Measurements from ENCODE around the gene FBXW8. TPM values are rescaled to one million over a fixed set of nuclear protein-coding genes. Genes with fewer than 3 reads are reported as not detected.

Gene FBXW8
- total RNA-seq, 1 experiment from 2014 or later: 9.1 TPM

GRCh38 chr12:117020536-117021220, 109.9 kb downstream of the FBXW8 start:
- DNase-seq (ENCODE audit: low read depth): no peak

DNA sequence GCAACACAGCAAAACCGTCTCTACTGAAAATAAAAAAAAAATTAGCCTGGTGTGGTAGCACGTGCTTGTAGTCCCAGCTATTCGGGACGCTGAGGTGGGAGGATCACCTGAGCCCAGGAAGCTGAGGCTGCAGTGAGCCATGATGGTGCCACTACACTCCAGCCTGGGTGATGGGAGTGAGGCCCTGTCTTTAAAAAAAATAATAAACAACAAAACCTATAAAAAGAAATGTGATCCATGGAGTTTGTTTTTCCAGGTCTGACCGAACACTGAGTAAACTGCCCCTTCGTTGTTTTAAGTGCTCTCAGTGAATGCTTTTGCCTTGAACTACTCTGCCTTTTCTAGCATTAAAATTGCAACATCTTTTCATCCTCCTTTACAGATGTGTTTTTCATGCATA, 111.7 kb downstream of the FBXW8 start:
- DNase-seq (ENCODE audit: low read depth): no peak

DNA sequence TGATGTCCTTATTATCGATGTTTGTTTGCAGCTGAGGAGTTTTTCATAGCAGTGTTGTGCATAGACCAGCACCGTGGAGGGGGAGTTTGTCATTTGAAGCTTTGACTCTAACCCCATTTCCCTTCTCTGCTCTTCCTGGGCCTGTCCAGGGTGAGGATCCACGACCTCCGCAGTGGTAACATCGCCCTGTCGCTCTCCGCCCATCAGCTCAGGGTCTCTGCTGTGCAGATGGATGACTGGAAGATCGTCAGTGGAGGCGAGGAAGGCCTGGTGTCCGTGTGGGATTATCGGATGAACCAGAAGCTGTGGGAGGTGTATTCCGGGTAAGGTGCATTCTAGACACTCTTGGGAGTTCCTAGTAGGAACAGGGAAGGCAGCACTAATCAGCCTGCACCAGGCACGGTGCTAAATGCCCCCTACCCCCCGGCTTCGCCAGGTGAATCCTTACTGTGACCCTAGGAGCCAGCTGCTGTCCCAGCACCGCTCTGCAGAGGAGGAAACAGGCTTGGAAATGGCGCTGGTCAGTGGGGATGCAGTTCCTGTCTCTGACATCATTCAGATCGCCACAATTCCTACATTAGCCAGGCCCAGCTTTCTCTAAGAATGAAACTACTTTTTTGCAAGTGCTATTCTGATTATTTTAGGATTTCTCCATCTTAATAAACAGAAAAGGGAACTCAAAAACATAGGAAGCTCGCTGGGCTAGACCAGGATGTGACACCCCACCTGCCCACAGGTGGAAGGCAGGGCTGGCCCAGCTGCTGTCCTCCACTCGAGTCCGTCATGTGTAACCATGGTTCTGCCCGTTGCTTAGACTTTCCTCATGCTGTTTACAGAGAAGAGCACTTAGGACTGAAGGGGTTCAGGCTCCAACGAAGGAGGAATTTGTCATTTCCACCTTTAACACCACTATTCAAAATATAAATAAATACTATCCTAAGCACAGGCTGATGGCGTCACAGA, 113.5 kb downstream of the FBXW8 start:
- no peak for DNase-seq (ENCODE audit: low read depth)

- DNase-seq (ENCODE audit: low read depth): no peak
These were observed 114.3 kb downstream of the FBXW8 start for GRCh38 chr12:117024961-117025480.

GRCh38 chr12:117025481-117026151, 114.9 kb downstream of the FBXW8 start:
- peak; percentile 78 for DNase-seq (ENCODE audit: low read depth)

GRCh38 chr12:117026343-117026742, 115.6 kb downstream of the FBXW8 start:
- no peak for DNase-seq (ENCODE audit: low read depth)

DNA sequence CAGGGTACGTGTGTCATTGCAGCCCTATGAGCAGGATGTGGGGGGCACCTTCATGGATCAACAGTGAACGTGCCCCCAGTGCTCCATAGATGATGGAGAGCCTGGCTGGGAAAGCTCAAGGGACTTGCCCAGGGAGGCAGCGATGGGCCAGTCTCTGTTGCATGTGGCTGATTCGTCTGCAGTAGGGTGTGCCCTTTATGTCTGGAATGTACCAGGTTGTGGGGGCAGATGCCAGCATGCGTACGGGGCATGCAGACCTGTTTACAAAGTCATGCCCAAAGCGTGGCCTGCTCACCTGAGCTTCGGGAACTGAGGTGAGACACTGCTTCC, 116.1 kb downstream of the FBXW8 start:
- DNase-seq (ENCODE audit: low read depth): no peak

GRCh38 chr12:117027251-117028086, 116.7 kb downstream of the FBXW8 start:
- DNase-seq (ENCODE audit: low read depth): no peak

GRCh38 chr12:117028254-117028653, 117.5 kb downstream of the FBXW8 start:
- no peak for DNase-seq (ENCODE audit: low read depth)

GRCh38 chr12:117030187-117030900, 119.6 kb downstream of the FBXW8 start:
- DNase-seq (ENCODE audit: low read depth): no peak

DNA sequence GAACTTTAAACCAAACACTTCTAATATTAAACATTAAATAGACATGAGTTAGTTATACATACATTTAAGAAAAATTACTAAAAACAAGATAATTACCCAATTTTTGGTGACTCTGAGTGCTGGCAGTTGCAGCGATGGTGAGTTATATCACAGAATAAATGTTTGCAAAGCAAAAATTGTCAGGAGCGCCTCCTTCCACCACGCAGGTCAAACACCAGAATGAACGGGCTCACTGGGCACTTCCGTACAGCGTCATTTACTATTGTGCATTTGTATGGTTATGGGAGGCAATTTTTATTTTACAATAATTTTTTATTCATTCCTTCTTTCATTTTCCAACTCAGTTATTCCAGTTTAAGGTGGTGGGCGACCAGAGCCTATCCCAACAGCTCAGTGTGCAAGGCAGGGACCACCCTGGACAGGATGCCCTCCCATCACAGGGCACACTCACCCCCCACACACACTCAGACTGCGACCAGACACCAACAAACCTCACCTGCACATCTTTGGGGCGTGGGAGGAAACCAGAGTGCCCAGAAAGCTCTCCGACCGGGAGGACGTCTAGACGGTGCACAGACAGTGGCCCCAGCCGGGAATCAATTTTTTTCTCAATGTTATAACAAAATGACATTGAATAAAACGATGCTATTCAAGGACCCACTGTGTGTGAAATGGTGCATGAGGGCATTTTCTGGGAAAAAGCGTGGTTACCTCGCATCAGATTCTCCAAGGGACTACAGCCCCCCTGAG, 121.3 kb downstream of the FBXW8 start:
- no peak for DNase-seq (ENCODE audit: low read depth)

DNA sequence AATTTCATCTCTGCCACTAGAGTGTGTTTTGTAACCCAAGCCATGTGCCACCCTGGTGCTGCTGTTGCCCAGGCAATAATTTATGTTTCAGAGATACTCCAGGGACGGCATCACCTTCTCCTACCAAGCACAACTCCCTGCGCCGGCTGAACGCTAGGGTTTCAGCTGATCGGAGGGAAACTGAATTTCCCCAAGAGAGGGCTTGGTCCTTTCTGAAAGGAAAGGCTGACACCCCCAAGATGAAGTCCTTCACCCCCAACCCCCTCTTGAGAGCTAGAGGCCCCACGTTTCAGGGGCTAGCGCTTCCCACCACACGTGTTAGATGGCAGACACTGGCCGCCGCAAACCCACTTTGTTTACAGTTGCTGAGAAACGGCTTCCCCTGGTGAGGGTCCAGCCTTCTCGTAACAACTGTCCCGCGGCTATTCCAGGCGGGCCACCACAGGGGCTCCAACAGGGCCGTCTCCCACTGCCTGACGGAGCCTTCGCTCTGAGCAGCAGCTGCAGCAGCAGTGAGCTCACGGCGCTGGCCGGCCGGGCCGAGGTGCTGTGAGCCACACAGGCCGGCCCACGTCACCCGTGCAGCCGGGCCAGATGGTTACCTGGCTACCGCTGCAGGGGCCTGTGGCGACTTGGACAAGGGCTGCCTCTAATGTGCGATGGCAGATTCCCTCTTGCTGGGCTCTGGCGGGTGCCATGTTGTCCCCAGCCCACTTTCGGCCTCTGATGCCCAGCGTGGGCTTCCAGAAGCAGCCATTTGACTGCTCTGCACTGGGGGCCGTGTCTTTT, 122.0 kb downstream of the FBXW8 start:
- no peak for DNase-seq (ENCODE audit: low read depth)

- DNase-seq (ENCODE audit: low read depth): no peak
These were observed 122.9 kb downstream of the FBXW8 start for GRCh38 chr12:117033382-117034221.

GRCh38 chr12:117034249-117034648, 123.5 kb downstream of the FBXW8 start:
- DNase-seq (ENCODE audit: low read depth): no peak

DNA sequence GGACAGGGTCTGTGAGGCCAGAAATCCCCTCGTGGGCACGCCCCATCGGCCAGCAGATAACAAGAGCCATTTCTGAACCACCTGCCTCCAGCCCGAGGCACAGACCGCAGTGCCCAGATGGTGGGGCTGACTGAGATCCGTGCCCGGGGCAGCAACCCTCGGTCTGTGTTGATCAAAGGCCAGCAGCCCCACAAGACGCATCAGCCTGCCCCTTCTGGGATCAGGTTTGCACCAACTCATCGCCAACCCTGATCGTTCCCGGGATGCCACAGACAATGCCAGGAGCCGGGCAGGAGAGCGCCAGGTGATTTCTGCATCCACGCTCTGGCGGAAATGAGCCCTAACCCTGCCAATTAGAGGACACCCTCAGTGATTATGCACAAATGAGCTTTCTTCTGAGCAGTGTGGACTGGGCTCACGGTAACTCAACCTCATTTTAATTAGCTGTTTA, 124.0 kb downstream of the FBXW8 start:
- no peak for DNase-seq (ENCODE audit: low read depth)

DNA sequence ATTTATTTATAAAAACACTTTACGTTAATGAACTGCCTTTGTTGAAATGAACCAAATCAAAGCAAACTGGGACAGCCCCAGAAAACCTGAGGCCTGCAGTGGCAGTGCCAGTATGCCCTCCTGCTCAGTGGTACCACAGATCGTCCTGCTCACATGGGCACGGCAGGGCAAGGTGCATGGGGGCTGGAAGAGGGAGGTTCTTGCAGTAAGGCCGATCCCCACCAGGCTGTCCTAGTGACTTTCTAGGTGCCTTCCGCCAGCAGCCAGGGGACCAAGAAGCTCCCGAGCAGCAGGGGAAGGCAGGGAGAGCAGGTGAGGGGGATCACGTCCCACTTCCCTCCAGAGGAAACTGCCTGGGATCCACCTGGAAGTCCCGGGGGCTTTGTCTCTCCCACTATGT, 124.5 kb downstream of the FBXW8 start:
- no peak for DNase-seq (ENCODE audit: low read depth)

DNA sequence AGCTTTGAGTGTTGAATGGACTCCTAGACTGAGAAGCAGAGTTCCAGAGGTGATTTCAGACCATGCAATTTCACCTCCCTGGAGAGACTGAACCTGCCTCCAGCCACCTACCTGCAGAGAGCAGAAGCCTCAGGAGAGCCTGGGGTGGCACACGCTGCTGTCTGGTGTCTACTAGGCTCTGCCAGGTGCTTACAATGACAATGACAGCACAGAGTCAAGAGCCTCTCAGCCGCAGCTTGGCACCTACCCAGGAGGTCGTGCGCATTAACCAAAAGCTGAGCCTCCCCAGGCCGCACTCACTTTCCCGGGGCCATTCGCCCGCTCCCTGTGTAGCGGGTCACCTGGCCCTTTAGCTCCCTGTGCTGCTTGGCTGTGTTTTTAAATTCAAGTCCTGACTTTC, 125.3 kb downstream of the FBXW8 start:
- DNase-seq (ENCODE audit: low read depth): no peak

GRCh38 chr12:117036547-117036946, 125.8 kb downstream of the FBXW8 start:
- DNase-seq (ENCODE audit: low read depth): no peak
